ENCODE measurements around the gene C12orf42.

Gene C12orf42

DNA sequence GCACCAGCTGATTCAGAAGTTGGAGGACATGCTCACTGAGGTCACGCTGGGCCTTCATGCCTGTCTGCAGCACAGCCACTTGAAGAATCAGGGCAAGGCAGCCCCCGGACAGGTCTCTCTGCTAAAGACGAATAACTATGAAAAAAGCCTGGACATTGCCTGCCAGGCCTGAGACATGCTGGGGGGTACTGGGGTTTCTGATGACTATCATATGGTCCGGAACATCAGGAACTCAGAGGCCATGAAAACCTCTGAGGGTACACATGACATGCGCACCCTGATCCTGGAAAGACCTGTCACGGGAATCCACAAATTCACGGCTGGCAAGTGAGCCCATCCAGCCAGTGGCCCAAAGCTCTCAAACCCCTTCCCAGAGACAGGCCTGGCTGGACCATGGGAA is 8.8 kb upstream of the C12orf42 start:
- Histone ChIP-seq H3K9me2 (replicated peaks; ENCODE audit: insufficient read depth, low read length) (no peaks in the 10 kb centered on the region), H4K20me1 (ENCODE audit: low read depth, low read length) (no peaks in the 10 kb centered on the region), H3K9ac (ENCODE audit: low read length) (no peak overlapping the region), H3K79me2 (ENCODE audit: insufficient read depth, low read length) (no peaks in the 10 kb centered on the region), H3K4me2 (ENCODE audit: low read depth, low read length, poor library complexity, severe bottlenecking) (no peak overlapping the region), H3K4me3 (ENCODE audit: insufficient read depth, low read length, poor library complexity, severe bottlenecking) (no peak overlapping the region), H3F3A (ENCODE audit: insufficient read depth) (no peaks in the 10 kb centered on the region), H3K9me3 (ENCODE audit: insufficient read depth, low read length) (no peaks in the 10 kb centered on the region), H2AFZ (ENCODE audit: low read depth, low read length, severe bottlenecking) (no peak overlapping the region), H3K27ac (ENCODE audit: low read depth, low read length) (no peak overlapping the region), H3K27me3 (ENCODE audit: low read length) (no peaks in the 10 kb centered on the region), H3K36me3 (ENCODE audit: low read length) (no peaks in the 10 kb centered on the region)
- TF ChIP-seq, protein P1, sequence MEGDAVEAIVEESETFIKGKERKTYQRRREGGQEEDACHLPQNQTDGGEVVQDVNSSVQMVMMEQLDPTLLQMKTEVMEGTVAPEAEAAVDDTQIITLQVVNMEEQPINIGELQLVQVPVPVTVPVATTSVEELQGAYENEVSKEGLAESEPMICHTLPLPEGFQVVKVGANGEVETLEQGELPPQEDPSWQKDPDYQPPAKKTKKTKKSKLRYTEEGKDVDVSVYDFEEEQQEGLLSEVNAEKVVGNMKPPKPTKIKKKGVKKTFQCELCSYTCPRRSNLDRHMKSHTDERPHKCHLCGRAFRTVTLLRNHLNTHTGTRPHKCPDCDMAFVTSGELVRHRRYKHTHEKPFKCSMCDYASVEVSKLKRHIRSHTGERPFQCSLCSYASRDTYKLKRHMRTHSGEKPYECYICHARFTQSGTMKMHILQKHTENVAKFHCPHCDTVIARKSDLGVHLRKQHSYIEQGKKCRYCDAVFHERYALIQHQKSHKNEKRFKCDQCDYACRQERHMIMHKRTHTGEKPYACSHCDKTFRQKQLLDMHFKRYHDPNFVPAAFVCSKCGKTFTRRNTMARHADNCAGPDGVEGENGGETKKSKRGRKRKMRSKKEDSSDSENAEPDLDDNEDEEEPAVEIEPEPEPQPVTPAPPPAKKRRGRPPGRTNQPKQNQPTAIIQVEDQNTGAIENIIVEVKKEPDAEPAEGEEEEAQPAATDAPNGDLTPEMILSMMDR (IDR thresholded peaks at IDR 0.05; ENCODE audit: insufficient read depth, low read length, poor library complexity, severe bottlenecking): no peak
- TF ChIP-seq EZH2phosphoT487 (conservative IDR thresholded peaks at IDR 0.05; ENCODE audit: low read length): no peak

- Histone ChIP-seq H3K79me2 (ENCODE audit: insufficient read depth, low read length) (no peaks in the 10 kb centered on the region), H3K9ac (ENCODE audit: low read length) (no peak overlapping the region), H3K27me3 (ENCODE audit: low read length) (no peaks in the 10 kb centered on the region), H3K9me2 (replicated peaks; ENCODE audit: insufficient read depth, low read length) (no peaks in the 10 kb centered on the region), H3K36me3 (ENCODE audit: low read length) (no peaks in the 10 kb centered on the region), H3K4me3 (ENCODE audit: insufficient read depth, low read length, poor library complexity, severe bottlenecking) (no peak overlapping the region), H3F3A (ENCODE audit: insufficient read depth) (no peaks in the 10 kb centered on the region), H2AFZ (ENCODE audit: low read depth, low read length, severe bottlenecking) (no peak overlapping the region), H3K27ac (ENCODE audit: low read depth, low read length) (no peak overlapping the region), H4K20me1 (ENCODE audit: low read depth, low read length) (no peaks in the 10 kb centered on the region), H3K9me3 (ENCODE audit: insufficient read depth, low read length) (no peaks in the 10 kb centered on the region), H3K4me2 (ENCODE audit: low read depth, low read length, poor library complexity, severe bottlenecking) (no peak overlapping the region)
- TF ChIP-seq EZH2phosphoT487 (conservative IDR thresholded peaks at IDR 0.05; ENCODE audit: low read length): no peak
- TF ChIP-seq, protein P1 (IDR thresholded peaks at IDR 0.05; ENCODE audit: insufficient read depth, low read length, poor library complexity, severe bottlenecking): peak; percentile 52
Observed at GRCh38 chr12:103503546-103504480, 8.0 kb upstream of the C12orf42 start.

GRCh38 chr12:103501447-103501846 is 5.7 kb upstream of the C12orf42 start:
- H3K27me3 ChIP-seq (ENCODE audit: low read length): no peaks in the 10 kb centered on the region
- no peak overlapping the region for H3K9ac ChIP-seq (ENCODE audit: low read length)
- H3K27ac ChIP-seq (ENCODE audit: low read depth, low read length): no peak overlapping the region
- no peaks in the 10 kb centered on the region for H3K79me2 ChIP-seq (ENCODE audit: insufficient read depth, low read length)
- TF ChIP-seq, protein P1 (IDR thresholded peaks at IDR 0.05; ENCODE audit: insufficient read depth, low read length, poor library complexity, severe bottlenecking): no peak
- no peak for TF ChIP-seq EZH2phosphoT487 (conservative IDR thresholded peaks at IDR 0.05; ENCODE audit: low read length)
- no peaks in the 10 kb centered on the region for H3K9me3 ChIP-seq (ENCODE audit: insufficient read depth, low read length)
- no peaks in the 10 kb centered on the region for H3F3A ChIP-seq (ENCODE audit: insufficient read depth)
- H2AFZ ChIP-seq (ENCODE audit: low read depth, low read length, severe bottlenecking): no peak overlapping the region
- H3K4me2 ChIP-seq (ENCODE audit: low read depth, low read length, poor library complexity, severe bottlenecking): no peak overlapping the region
- H3K4me3 ChIP-seq (ENCODE audit: insufficient read depth, low read length, poor library complexity, severe bottlenecking): no peak overlapping the region
- H3K9me2 ChIP-seq (replicated peaks; ENCODE audit: insufficient read depth, low read length): no peaks in the 10 kb centered on the region
- H4K20me1 ChIP-seq (ENCODE audit: low read depth, low read length): no peaks in the 10 kb centered on the region
- H3K36me3 ChIP-seq (ENCODE audit: low read length): no peaks in the 10 kb centered on the region
